ENCODE measurements around the gene HARS2. TPM values are rescaled to one million over a fixed set of nuclear protein-coding genes. Genes with fewer than 3 reads are reported as not detected.
"Not testable (repeated sequence)": the region's sequence is repeated elsewhere in the genome, so short reads cannot be mapped to it uniquely, and the experiment has no call there.

HARS2 gene, protein sequence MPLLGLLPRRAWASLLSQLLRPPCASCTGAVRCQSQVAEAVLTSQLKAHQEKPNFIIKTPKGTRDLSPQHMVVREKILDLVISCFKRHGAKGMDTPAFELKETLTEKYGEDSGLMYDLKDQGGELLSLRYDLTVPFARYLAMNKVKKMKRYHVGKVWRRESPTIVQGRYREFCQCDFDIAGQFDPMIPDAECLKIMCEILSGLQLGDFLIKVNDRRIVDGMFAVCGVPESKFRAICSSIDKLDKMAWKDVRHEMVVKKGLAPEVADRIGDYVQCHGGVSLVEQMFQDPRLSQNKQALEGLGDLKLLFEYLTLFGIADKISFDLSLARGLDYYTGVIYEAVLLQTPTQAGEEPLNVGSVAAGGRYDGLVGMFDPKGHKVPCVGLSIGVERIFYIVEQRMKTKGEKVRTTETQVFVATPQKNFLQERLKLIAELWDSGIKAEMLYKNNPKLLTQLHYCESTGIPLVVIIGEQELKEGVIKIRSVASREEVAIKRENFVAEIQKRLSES
- total RNA-seq: 10 to 100 TPM; 30.6 to 34.7 TPM

DNA sequence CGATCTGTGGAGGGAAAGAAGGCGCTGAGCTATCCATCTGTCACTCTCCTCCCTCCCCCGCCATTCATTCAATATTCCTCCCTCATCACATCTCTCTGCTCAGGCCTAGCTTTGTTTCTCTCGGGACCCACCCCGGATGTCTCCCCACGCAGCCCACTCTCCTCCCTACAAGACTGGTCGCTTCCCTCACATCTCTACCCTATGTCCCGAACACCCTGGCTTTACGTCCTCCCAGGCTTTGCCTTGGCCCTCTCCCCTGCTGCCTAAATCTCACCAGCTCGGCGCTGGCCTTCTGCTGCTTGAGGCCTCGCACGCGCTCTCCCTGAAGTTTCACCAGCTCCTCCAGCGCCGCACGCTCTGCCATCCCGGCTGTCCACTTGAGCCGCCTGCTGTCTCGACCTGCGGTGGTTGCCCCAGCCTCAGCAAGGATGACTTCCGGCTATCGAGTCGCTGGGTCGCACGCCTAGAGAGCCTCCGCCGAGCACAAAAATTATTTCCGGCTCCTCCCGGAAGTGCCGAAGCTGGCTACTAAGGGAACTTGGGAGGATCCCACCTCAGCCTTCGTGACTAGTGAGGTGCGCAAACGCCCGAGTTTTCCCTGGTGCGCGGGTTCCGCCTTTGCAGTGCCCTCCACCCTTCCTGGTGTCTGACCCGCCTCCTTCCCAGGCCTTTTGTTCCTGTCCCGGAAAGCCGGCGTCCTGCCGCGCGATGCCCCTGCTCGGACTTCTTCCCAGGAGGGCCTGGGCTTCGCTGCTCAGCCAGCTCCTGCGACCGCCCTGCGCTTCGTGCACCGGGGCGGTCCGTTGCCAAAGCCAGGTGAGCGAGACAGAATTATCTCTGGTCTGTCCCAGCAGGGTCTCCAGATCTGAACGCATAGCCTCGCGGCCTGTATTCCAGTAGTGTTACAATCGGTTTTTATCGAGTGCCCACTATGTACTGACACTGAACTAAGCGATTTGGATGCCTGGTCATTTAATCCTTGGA, at the start of gene HARS2, which contains the start of gene HARS1:
HARS2 (plus strand) TSS at position 515 of the 984 bp plus-strand sequence; CDS start at position 709, 194 bp downstream.
HARS1 (minus strand) TSS at position 430 of the 984 bp plus-strand sequence; CDS start at position 364, 66 bp downstream.
- Mint-ChIP-seq H3K36me3 (ENCODE audit: low read depth) (peaks cover 44% of the 10 kb centered on the region), H3K27me3 (no peaks in the 10 kb centered on the region), H3K4me1 (peaks cover 44% of the 10 kb centered on the region), H3K27ac (peak within 1 kb of the TSS; percentile 89), H3K4me3 (peak within 1 kb of the TSS; percentile 98), H3K9me3 (no peaks in the 10 kb centered on the region)
- POLR2A ChIA-PET: interaction anchor here (0.7 to 4.5 kb wide), 19 partner anchors 10 to 328 kb away, joined by 3 to 50 read pairs (median 6); partner anchors contain the start of genes ANKHD1, APBB3, DND1 and EIF4EBP3
- CTCF ChIA-PET: interaction anchor here (0.8 to 1.8 kb wide), 6 partner anchors 9 to 319 kb away, joined by 3 to 11 read pairs (median 4); partner anchors contain the start of genes IK, NDUFA2 and ZMAT2
- peak; percentile 85 for DNase-seq

DNA sequence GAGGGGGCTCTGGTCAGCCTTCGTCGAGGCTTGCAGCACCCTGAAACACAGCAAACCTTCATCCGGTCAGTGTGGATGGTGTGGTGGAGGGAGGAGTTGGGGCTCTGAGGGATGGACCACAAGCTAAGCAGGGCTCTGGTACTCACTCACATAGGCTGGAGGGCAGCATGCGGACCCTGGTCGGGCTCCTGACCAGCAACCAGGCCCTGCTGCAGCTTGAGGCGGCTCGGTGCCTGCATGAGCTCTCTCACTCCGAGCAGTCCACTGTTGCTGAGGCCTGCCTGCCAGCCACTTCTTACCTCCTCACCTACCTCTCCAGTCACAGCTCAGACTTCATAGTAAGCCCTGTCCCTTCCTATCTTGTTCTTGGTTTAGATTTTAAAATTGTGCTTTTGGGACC, 49.5 kb upstream of the HARS2 start:
- CTCF ChIA-PET: no interaction called here
- Mint-ChIP-seq H3K4me1 (peaks cover 56% of the 10 kb centered on the region), H3K27ac (no peak overlapping the region), H3K27me3 (no peaks in the 10 kb centered on the region), H3K9me3 (no peaks in the 10 kb centered on the region), H3K36me3 (ENCODE audit: low read depth) (peaks cover 46% of the 10 kb centered on the region), H3K4me3 (no peak overlapping the region)
- POLR2A ChIA-PET: interaction anchor here (0.7 to 2.0 kb wide), 4 partner anchors 51 to 241 kb away, joined by 4 to 8 read pairs (median 4); partner anchors contain the start of genes ANKHD1, APBB3 and ZMAT2
- DNase-seq: no peak

DNA sequence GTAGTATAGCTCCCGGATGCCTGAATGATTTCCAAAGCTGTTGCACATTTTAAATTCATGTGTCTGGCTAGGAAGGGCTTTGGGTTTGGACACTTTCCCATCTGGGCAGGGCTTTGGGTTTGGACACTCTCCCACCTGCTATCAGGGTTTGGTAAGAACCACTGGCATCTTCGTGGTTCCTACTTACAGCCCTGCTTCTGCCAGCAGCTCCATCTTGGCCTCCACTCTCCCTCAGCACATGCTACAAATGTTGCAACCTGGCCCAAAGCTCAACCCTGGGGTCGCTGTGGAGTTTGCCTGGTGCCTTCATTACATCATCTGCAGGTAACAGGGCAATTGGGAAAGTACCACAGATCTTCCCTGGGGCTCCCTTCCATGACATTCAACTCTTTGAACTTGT, 48.5 kb upstream of the HARS2 start:
- no peaks in the 10 kb centered on the region for H3K9me3 Mint-ChIP-seq
- peaks cover 58% of the 10 kb centered on the region for H3K4me1 Mint-ChIP-seq
- no peak overlapping the region for H3K27ac Mint-ChIP-seq
- ChIA-PET POLR2A (interaction anchor here (0.8 to 2.0 kb wide), 5 partner anchors 57 to 242 kb away, joined by 3 to 8 read pairs (median 4); partner anchors contain the start of genes ANKHD1, APBB3, SRA1 and ZMAT2), CTCF (no interaction called here)
- H3K27me3 Mint-ChIP-seq: no peaks in the 10 kb centered on the region
- no peak overlapping the region for H3K4me3 Mint-ChIP-seq
- peaks cover 52% of the 10 kb centered on the region for H3K36me3 Mint-ChIP-seq (ENCODE audit: low read depth)
- DNase-seq: no peak

DNA sequence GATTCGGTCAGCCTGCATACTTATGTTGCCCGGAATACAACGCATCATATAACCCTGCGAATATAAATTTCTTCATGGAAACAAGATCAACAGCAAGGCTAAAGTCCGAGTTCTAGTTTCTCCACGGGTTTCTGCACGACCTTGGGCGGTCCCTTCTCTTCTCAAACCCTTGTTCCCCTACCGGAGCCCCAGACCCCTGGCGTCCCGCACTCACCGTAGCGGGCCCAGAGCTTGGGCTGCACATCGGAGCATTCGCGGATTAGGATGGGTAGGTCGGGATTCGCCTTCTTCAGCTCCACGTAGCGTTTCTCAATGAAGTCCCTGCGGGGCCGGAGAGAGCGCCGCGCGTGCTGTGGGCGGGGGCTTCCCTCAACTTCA, 44.2 kb upstream of the HARS2 start:
- no peak for DNase-seq
- ChIA-PET POLR2A (interaction anchor here (0.7 to 4.1 kb wide), 38 partner anchors 8 to 1009 kb away, joined by 3 to 50 read pairs (median 6); partner anchors contain the start of genes ANKHD1, APBB3, CD14 and EIF4EBP3), CTCF (interaction anchor here (0.6 to 5.2 kb wide), 15 partner anchors 8 to 917 kb away, joined by 3 to 40 read pairs (median 4); partner anchors contain the start of genes CD14, EIF4EBP3, HARS1 and HARS2)
- Mint-ChIP-seq H3K27me3 (no peaks in the 10 kb centered on the region), H3K36me3 (ENCODE audit: low read depth) (peaks cover 68% of the 10 kb centered on the region), H3K4me1 (peaks cover 47% of the 10 kb centered on the region), H3K9me3 (no peaks in the 10 kb centered on the region), H3K27ac (peak overlapping the region; percentile 96), H3K4me3 (peak overlapping the region; percentile 98)

DNA sequence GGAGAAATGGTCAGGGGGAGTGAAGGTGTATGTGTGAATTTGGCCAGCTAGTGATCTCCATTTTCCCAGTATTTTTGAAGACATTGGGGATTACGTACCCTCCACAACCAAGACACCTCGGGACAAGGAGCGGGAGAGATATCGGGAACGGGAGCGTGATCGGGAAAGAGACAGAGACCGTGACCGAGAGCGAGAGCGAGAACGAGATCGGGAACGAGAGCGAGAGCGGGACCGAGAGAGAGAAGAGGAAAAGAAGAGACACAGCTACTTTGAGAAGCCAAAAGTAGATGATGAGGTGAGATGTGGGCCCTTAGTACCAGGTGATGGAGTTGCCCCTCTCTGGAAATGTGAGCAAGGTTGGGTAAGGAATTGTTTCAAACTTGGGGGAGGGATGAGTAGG, 32.4 kb upstream of the HARS2 start:
- H3K4me3 Mint-ChIP-seq: no peak overlapping the region
- ChIA-PET CTCF (no interaction called here), POLR2A (no interaction called here)
- H3K4me1 Mint-ChIP-seq: peaks cover 5% of the 10 kb centered on the region
- no peaks in the 10 kb centered on the region for H3K27me3 Mint-ChIP-seq
- peaks cover 83% of the 10 kb centered on the region for H3K36me3 Mint-ChIP-seq (ENCODE audit: low read depth)
- no peaks in the 10 kb centered on the region for H3K9me3 Mint-ChIP-seq
- no peak overlapping the region for H3K27ac Mint-ChIP-seq
- no peak for DNase-seq

DNA sequence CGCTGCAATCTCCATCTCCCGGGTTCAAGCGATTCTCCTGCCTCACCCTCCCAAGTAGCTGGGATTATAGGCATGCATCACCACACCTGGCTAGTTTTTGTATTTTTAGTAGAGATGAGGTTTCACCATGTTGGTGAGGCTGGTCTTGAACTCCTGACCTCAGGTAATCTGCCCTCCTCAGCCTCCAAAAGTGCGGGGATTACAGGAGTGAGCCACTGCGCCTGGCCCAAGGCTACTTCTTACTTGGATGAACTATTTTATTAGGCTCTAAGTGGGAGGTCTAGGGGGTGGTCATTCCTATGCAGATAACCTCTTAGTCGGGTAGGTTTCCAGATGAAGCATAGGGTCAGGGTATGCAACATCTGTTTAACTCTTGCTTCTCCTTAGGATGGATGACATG, 30.9 kb upstream of the HARS2 start:
- POLR2A ChIA-PET: interaction anchor here (0.9 kb wide), 1 partner anchor 13 kb away, joined by 3 read pairs; the partner anchor contains the start of genes IK and NDUFA2
- not testable (repeated sequence) for DNase-seq, H3K27ac Mint-ChIP-seq, H3K4me3 Mint-ChIP-seq, H3K9me3 Mint-ChIP-seq, H3K27me3 Mint-ChIP-seq
- CTCF ChIA-PET: interaction anchor here (0.8 to 1.2 kb wide), 2 partner anchors 13 to 42 kb away, joined by 3 read pairs; partner anchors contain the start of genes IK and NDUFA2
- H3K36me3 Mint-ChIP-seq (ENCODE audit: low read depth): peaks cover 78% of the 10 kb centered on the region
- H3K4me1 Mint-ChIP-seq: peaks cover 14% of the 10 kb centered on the region

DNA sequence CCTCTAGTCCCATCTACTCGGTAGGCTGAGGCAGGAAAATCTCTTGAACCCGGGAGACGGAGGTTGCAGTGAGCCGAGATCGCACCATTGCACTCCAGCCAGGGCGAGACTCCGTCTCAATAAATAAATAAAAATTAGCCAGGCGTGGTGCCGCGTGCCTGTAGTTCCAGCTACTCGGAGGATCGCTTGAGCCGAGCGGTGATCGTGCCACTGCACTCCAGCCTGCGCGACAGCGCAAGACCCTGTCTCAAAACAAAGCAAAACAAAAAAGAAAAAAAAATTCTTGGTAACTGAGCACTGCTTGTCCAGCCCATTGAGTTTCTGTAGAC, 27.3 kb upstream of the HARS2 start:
- ChIA-PET POLR2A (interaction anchor here (0.9 to 4.7 kb wide), 10 partner anchors 11 to 263 kb away, joined by 3 to 47 read pairs (median 8); partner anchors contain the start of genes CD14, EIF4EBP3, HARS1 and HARS2), CTCF (interaction anchor here (1.8 kb wide), 1 partner anchor 16 kb away, joined by 8 read pairs; the partner anchor contains the start of genes IK and NDUFA2)
- Mint-ChIP-seq H3K9me3 (no peaks in the 10 kb centered on the region), H3K27me3 (no peaks in the 10 kb centered on the region), H3K36me3 (ENCODE audit: low read depth) (peaks cover 82% of the 10 kb centered on the region), H3K4me1 (peaks cover 37% of the 10 kb centered on the region), H3K4me3 (peak overlapping the region; percentile 83), H3K27ac (peak overlapping the region; percentile 91)
- no peak for DNase-seq

DNA sequence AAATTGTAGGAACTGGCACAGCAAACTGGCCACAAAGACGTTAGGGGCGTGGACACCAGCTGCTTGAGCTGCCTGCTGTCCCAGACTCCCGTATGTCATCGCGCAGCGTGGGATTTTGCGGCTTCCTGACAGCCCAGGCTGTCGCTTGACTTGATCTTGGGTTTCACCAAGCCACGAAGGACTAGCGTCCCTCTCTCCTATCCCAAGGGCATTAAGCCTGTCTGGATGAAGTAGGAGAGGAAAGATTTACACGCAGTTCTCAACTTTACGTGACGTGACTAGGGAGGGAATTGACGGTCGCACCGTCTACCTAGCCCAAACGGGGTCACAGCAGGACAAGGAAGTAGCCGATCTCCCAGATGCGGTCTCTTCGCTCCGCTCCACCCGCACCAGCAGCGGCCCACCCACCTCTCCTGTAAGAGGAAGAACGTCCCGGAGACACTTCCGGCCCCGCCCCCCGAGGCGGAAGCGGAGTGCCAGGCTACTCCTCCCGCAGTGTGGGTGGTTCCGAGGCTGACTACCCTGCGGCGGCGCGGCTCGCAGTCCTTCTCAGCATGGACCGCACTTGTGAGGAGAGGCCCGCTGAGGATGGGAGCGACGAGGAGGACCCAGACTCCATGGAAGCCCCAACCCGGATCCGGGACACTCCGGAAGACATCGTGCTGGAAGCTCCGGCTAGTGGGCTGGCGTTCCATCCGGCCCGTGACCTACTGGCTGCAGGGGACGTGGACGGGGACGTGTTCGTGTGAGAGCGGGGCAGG, 26.7 kb upstream of the HARS2 start, which contains the start of gene WDR55:
WDR55 (plus strand) TSS at position 546 of the 761 bp plus-strand sequence; CDS start at position 555, 9 bp downstream.
- no peaks in the 10 kb centered on the region for H3K27me3 Mint-ChIP-seq
- ChIA-PET POLR2A (interaction anchor here (0.9 to 4.7 kb wide), 14 partner anchors 11 to 263 kb away, joined by 3 to 47 read pairs (median 8); partner anchors contain the start of genes CD14, EIF4EBP3, HARS1 and HARS2), CTCF (interaction anchor here (1.3 to 1.8 kb wide), 3 partner anchors 11 to 27 kb away, joined by 3 to 8 read pairs (median 7); partner anchors contain the start of genes HARS1, HARS2, IK and NDUFA2)
- H3K9me3 Mint-ChIP-seq: no peaks in the 10 kb centered on the region
- H3K4me1 Mint-ChIP-seq: peaks cover 37% of the 10 kb centered on the region
- peak; percentile 96 for DNase-seq
- peaks cover 82% of the 10 kb centered on the region for H3K36me3 Mint-ChIP-seq (ENCODE audit: low read depth)
- peak within 1 kb of the TSS; percentile 83 for H3K4me3 Mint-ChIP-seq
- peak within 1 kb of the TSS; percentile 91 for H3K27ac Mint-ChIP-seq

DNA sequence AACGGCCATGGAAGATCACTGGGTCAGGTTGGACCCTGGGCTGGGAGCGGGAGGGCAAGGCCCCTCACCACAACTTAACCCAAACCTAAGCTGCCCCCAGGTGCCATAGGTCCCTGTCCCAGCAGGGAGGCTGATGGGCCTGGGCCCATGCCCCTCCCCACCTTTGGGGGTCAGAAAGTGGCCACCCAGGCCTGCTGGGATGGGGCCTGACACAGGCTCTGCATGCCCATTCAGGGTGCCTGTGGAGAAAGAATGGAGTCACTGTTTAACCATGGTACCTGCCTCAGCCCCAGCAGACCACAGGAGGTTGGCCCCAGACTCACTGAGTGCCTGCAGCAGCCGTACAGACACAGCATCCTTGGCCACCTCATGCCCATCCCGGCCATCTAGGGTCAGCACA, 20.2 kb upstream of the HARS2 start:
- H3K36me3 Mint-ChIP-seq (ENCODE audit: low read depth): peaks cover 68% of the 10 kb centered on the region
- H3K27me3 Mint-ChIP-seq, CTCF ChIA-PET, H3K9me3 Mint-ChIP-seq, H3K27ac Mint-ChIP-seq, POLR2A ChIA-PET, DNase-seq, H3K4me3 Mint-ChIP-seq: not testable (repeated sequence)
- H3K4me1 Mint-ChIP-seq: peaks cover 21% of the 10 kb centered on the region

DNA sequence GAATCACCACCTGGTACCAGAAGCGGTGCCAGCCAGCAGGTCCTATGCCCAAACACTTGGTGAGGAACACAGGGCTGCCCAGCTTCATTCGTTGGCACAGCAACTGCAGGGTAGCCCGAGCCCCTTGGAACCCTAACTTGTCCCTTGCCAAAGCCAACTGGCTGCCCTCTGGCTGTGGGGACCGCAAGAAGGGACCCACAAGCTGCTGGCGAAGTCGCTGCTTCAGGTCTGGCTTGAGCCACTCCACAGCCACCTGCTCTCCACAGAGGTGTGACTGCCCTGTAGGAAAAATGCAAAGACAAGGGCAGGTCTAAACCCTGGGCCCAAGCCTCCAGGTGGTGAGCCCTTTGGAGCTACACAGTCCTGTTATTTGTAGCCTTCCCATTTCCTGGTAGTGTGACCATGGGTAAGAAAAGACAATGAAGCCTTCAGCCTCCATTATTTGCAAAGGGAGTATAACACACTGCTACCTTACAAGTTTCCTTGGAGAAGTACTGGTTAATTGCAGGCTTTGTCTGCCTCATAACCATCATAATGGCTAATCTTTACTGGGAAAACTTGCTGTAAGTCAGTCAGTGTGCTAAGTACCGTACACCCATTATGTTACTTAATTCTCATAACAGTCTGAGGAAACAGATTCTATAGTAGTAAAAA, 19.7 kb upstream of the HARS2 start:
- peaks cover 70% of the 10 kb centered on the region for H3K36me3 Mint-ChIP-seq (ENCODE audit: low read depth)
- ChIA-PET CTCF (interaction anchor here (0.6 kb wide), 1 partner anchor 511 kb away, joined by 4 read pairs; no protein-coding TSS in a partner anchor), POLR2A (interaction anchor here (0.7 to 1.8 kb wide), 4 partner anchors 9 to 179 kb away, joined by 3 to 6 read pairs (median 4); partner anchors contain the start of genes HARS1, HARS2, IK and NDUFA2)
- no peak for DNase-seq
- no peaks in the 10 kb centered on the region for H3K27me3 Mint-ChIP-seq
- peaks cover 17% of the 10 kb centered on the region for H3K4me1 Mint-ChIP-seq
- H3K27ac Mint-ChIP-seq: no peak overlapping the region
- H3K4me3 Mint-ChIP-seq: no peak overlapping the region
- H3K9me3 Mint-ChIP-seq: no peaks in the 10 kb centered on the region

Data from activated CD4-positive, alpha-beta memory T cell treated with anti-CD3 and anti-CD28 coated beads, Interleukin-2, amount 10 ng/mL, durations not matched to agents 7 days and 5 days (primary cell).